A549 (cell line): ENCODE data around the gene KIAA0753. TPM values are rescaled to one million over a fixed set of nuclear protein-coding genes. Genes with fewer than 3 reads are reported as not detected.
A peak's percentile ranks its signal among the peaks of the same experiment; 100 is the strongest.

ENCODE experiments used
- ATAC-seq, 2 experiments: fragments of 200-7000 bp in 1 of 2; fragments of >200 bp in 1 of 2; cut with Nextera tagmentation in 1 of 2; cut with Tn5 transposase in 1 of 2; 3 replicates each; pipeline versions ENCODE4 v1.8.0 to v1.9.1; 2018 to 2020; ENCODE audit warnings: mild to moderate bottlenecking in 1 of 2, moderate library complexity in 1 of 2
- CTCF ChIA-PET: fragments of 300-600 bp; sonication (Branson Sonifier 250); formaldehyde crosslinking; extraction: SDS; loops from one replicate; lab custom pipeline; 2021; ENCODE audit warnings: antibody characterized with exemption, inconsistent platforms; lab: Yijun Ruan, JAX
- POLR2A ChIA-PET: fragments of 350-600 bp; formaldehyde crosslinking; extraction: SDS; loops from one replicate; lab custom pipeline; 2021; ENCODE audit warnings: antibody characterized with exemption, inconsistent platforms; lab: Yijun Ruan, JAX
- DNase-seq, 2 experiments: peaks; one replicate each; pipeline versions ENCODE4 v3.0.0 to v3.0.0-alpha.2; 2011 to 2016; ENCODE audit warnings: low read depth in 1 of 2, low spot score in 1 of 2
- FAIRE-seq: peaks from 2 replicates; lab custom pipeline; 2011; peaks lifted over from hg19 to GRCh38; lab: Jason Lieb, UNC
- H3K27ac ChIP-seq, 2 experiments: fragments of >200 bp; sonication (Bioruptor Twin); formaldehyde crosslinking; 3 replicates each; pipeline ENCODE4 v1.5.1; 2016 to 2017
- H3K4me1 ChIP-seq: fragments of >200 bp; sonication (Bioruptor Twin); formaldehyde crosslinking; 3 replicates; pipeline ENCODE4 v1.6.1; 2016
- H3K4me2 ChIP-seq: fragments of >200 bp; sonication (Bioruptor Twin); formaldehyde crosslinking; 3 replicates; pipeline ENCODE4 v1.6.1; 2016
- H3K4me3 ChIP-seq: fragments of >200 bp; sonication (Bioruptor Twin); formaldehyde crosslinking; 3 replicates; pipeline ENCODE4 v1.5.1; 2016
- H3K9me3 ChIP-seq: fragments of >200 bp; sonication (Bioruptor Twin); formaldehyde crosslinking; 3 replicates; pipeline ENCODE4 v1.6.1; 2016
- ATOH8 ChIP-seq: fragments of 250-450 bp; sonication (Bioruptor Pico); IDR thresholded peaks from 2 replicates; pipeline ENCODE4 v1.5.0; 2020; ENCODE audit warnings: low read depth, mild to moderate bottlenecking, moderate library complexity
- EHMT2 ChIP-seq: fragments of 200-600 bp; sonication (generic); IDR thresholded peaks from 2 replicates; pipeline ENCODE4 v1.6.1; 2016; ENCODE audit warnings: antibody characterized with exemption, low read depth, mild to moderate bottlenecking, moderate library complexity
- FOSB ChIP-seq: fragments of 250-450 bp; sonication (Bioruptor Pico); IDR thresholded peaks from 2 replicates; pipeline ENCODE4 v1.5.0; 2020; ENCODE audit warnings: mild to moderate bottlenecking, moderate library complexity
- FOSL2 ChIP-seq, 2 experiments: fragments of 450-650 bp in 1 of 2; fragments of >200 bp in 1 of 2; sonication (Bioruptor Twin) in 1 of 2; formaldehyde crosslinking; IDR thresholded peaks; 2 replicates each; pipeline versions ENCODE4 v1.5.0 to v1.6.1; 2016 to 2020; ENCODE audit warnings: mild to moderate bottlenecking in 1 of 2, moderate library complexity in 1 of 2
- HOXB13 ChIP-seq: fragments of 250-450 bp; sonication (Bioruptor Pico); IDR thresholded peaks from 2 replicates; pipeline ENCODE4 v1.5.0; 2020; ENCODE audit warnings: low read depth, mild to moderate bottlenecking, moderate library complexity
- KDM5A ChIP-seq: fragments of 200-600 bp; sonication (generic); IDR thresholded peaks from 2 replicates; pipeline ENCODE4 v1.6.1; 2016; ENCODE audit warnings: antibody characterized with exemption, mild to moderate bottlenecking
- MYC ChIP-seq: IDR thresholded peaks from 2 replicates; pipeline ENCODE4 v1.6.1; 2012; ENCODE audit warnings: mild to moderate bottlenecking, inconsistent platforms, low read length, improper control_type of control experiment, borderline replicate concordance
- NPAS2 ChIP-seq: fragments of 250-450 bp; sonication (Bioruptor Pico); IDR thresholded peaks from 2 replicates; pipeline ENCODE4 v1.8.0; 2022; ENCODE audit warnings: mild to moderate bottlenecking, moderate library complexity, borderline replicate concordance
- PBX3 ChIP-seq: IDR thresholded peaks from 2 replicates; pipeline ENCODE4 v1.6.1; 2012
- PHF8 ChIP-seq: fragments of 200-600 bp; sonication (generic); IDR thresholded peaks from 2 replicates; pipeline ENCODE4 v1.6.1; 2016; ENCODE audit warnings: low read depth, mild to moderate bottlenecking, antibody characterized with exemption, moderate library complexity, borderline replicate concordance
- POLR2A ChIP-seq: IDR thresholded peaks from 2 replicates; pipeline ENCODE4 v1.6.1; 2012; ENCODE audit warnings: mild to moderate bottlenecking, low read length
- POLR2AphosphoS2 ChIP-seq: conservative IDR thresholded peaks from 2 replicates; pipeline ENCODE4 v1.6.1; 2012; ENCODE audit warnings: low read length, improper control_type of control experiment, inconsistent platforms
- RAD21 ChIP-seq, 2 experiments: fragments of >200 bp in 1 of 2; sonication (Bioruptor Twin) in 1 of 2; formaldehyde crosslinking in 1 of 2; IDR thresholded peaks in 1 of 2; conservative IDR thresholded peaks in 1 of 2; 2 replicates in 1 of 2; 3 replicates in 1 of 2; pipeline ENCODE4 v1.6.1; 2012 to 2018; ENCODE audit warnings: inconsistent platforms in 1 of 2
- RCOR1 ChIP-seq: fragments of 150-350 bp; IDR thresholded peaks from 2 replicates; pipeline ENCODE4 v1.6.1; 2014; ENCODE audit warnings: antibody characterized with exemption, low read length, low read depth
- RFX5 ChIP-seq: fragments of 450-650 bp; IDR thresholded peaks from 2 replicates; pipeline ENCODE4 v1.7.1; 2014; ENCODE audit warnings: antibody characterized with exemption, mild to moderate bottlenecking, moderate library complexity
- SREBF2 ChIP-seq: fragments of 450-650 bp; IDR thresholded peaks from 2 replicates; pipeline ENCODE4 v1.6.1; 2014; ENCODE audit warnings: mild to moderate bottlenecking, moderate library complexity
- ZSCAN20 ChIP-seq: fragments of 250-450 bp; sonication (Bioruptor Pico); IDR thresholded peaks from 2 replicates; pipeline ENCODE4 v1.8.0; 2022; ENCODE audit warnings: mild to moderate bottlenecking, moderate library complexity
- WGBS: methylation state at CpG from one replicate; pipeline ENCODE4 v1.1.6; 2017; ENCODE audit errors: missing lambda C conversion rate; 5-methylcytosine and 5-hydroxymethylcytosine counted together
- polyA plus RNA-seq, 4 experiments: library from polyadenylated mRNA; depleted of rRNA in 3 of 4; stranded (reverse); fragments of >200 nt; fragmentation: RNase III in 1 of 4; extraction: RNeasy Plus Mini Kit Qiagen cat#74134 plus additional on column Dnase treatment in 1 of 4; gene quantifications; 2 replicates in 3 of 4; 3 replicates in 1 of 4; pipeline ENCODE4 v1.2.3, GENCODE V29; 2011 to 2017
- TF ChIP-seq, protein P1 (sequence below): IDR thresholded peaks from 2 replicates; pipeline ENCODE4 v1.6.1; 2012; ENCODE audit warnings: low read depth, borderline replicate concordance
- TF ChIP-seq, protein P2 (sequence below): fragments of 450-650 bp; IDR thresholded peaks from 2 replicates; pipeline ENCODE4 v1.6.1; 2014; ENCODE audit warnings: antibody characterized with exemption
- TF ChIP-seq, protein P3 (sequence below): fragments of 200-600 bp; sonication (generic); IDR thresholded peaks from 2 replicates; pipeline ENCODE4 v1.6.1; 2016; ENCODE audit warnings: antibody characterized with exemption, mild to moderate bottlenecking, moderate library complexity

KIAA0753 gene
- polyA plus RNA-seq, 2 of the 4 experiments (the other 2 are of a cell fraction): 13.6 to 15.2 TPM

DNA sequence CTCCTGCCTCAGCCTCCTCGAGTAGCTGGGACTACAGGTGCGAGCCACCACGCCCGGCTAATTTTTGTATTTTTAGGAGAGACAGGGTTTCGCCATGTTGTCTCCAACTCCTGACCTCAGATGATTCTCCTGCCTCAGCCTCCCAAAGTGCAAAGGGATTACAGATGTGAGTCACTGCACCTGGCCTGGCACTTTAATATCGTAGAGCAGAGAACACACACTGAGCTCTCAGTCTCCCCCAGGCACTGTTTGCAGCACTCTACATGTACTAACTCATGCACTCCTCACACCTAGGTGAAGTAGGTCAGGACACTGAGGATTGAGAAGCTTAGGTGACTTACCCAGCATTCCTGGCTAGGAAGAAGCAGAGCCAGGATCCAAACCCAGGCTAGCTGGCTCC lies 26.0 kb upstream of the KIAA0753 start:
- ChIA-PET CTCF (interaction anchor here (0.6 to 17.8 kb wide), 78 partner anchors 7 to 575 kb away, joined by 3 to 293 read pairs (median 5); partner anchors contain the start of genes BCL6B, C17orf100, MED31 and RNASEK), POLR2A (interaction anchor here (1.0 kb wide), 1 partner anchor 369 kb away, joined by 3 read pairs; the partner anchor contains the start of gene SLC16A13)
- no peak overlapping the region for H3K4me3 ChIP-seq
- ATAC-seq: peak in 1 of 2 experiments; percentile 15; a peak in 1 of 6 replicates
- 79% methylated on average over 6 of the region's 6 CpGs for WGBS
- no peak for DNase-seq
- no peaks in the 10 kb centered on the region for H3K9me3 ChIP-seq
- TF ChIP-seq MYC (no peak), PHF8 (no peak), RAD21 (conservative IDR thresholded peaks at IDR 0.05 in 1 of 2, IDR thresholded peaks at IDR 0.05 in 1 of 2) (no peak), PBX3 (no peak), ATOH8 (no peak), ZSCAN20 (CRISPR knock-in tag) (no peak), POLR2AphosphoS2 (no peak), POLR2A (no peak), HOXB13 (no peak), RCOR1 (no peak), NPAS2 (CRISPR knock-in tag) (no peak), KDM5A (no peak), RFX5 (no peak), SREBF2 (no peak), FOSL2 (IDR thresholded peaks at IDR 0.05) (no peak), FOSL2 (CRISPR knock-in tag; IDR thresholded peaks at IDR 0.05) (no peak), FOSB (no peak), EHMT2 (no peak)
- TF ChIP-seq, protein P1, sequence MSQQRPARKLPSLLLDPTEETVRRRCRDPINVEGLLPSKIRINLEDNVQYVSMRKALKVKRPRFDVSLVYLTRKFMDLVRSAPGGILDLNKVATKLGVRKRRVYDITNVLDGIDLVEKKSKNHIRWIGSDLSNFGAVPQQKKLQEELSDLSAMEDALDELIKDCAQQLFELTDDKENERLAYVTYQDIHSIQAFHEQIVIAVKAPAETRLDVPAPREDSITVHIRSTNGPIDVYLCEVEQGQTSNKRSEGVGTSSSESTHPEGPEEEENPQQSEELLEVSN: no peak
- TF ChIP-seq, protein P2, sequence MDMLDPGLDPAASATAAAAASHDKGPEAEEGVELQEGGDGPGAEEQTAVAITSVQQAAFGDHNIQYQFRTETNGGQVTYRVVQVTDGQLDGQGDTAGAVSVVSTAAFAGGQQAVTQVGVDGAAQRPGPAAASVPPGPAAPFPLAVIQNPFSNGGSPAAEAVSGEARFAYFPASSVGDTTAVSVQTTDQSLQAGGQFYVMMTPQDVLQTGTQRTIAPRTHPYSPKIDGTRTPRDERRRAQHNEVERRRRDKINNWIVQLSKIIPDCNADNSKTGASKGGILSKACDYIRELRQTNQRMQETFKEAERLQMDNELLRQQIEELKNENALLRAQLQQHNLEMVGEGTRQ: no peak
- TF ChIP-seq, protein P3, sequence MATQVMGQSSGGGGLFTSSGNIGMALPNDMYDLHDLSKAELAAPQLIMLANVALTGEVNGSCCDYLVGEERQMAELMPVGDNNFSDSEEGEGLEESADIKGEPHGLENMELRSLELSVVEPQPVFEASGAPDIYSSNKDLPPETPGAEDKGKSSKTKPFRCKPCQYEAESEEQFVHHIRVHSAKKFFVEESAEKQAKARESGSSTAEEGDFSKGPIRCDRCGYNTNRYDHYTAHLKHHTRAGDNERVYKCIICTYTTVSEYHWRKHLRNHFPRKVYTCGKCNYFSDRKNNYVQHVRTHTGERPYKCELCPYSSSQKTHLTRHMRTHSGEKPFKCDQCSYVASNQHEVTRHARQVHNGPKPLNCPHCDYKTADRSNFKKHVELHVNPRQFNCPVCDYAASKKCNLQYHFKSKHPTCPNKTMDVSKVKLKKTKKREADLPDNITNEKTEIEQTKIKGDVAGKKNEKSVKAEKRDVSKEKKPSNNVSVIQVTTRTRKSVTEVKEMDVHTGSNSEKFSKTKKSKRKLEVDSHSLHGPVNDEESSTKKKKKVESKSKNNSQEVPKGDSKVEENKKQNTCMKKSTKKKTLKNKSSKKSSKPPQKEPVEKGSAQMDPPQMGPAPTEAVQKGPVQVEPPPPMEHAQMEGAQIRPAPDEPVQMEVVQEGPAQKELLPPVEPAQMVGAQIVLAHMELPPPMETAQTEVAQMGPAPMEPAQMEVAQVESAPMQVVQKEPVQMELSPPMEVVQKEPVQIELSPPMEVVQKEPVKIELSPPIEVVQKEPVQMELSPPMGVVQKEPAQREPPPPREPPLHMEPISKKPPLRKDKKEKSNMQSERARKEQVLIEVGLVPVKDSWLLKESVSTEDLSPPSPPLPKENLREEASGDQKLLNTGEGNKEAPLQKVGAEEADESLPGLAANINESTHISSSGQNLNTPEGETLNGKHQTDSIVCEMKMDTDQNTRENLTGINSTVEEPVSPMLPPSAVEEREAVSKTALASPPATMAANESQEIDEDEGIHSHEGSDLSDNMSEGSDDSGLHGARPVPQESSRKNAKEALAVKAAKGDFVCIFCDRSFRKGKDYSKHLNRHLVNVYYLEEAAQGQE: no peak
- H3K4me2 ChIP-seq: no peak overlapping the region
- H3K4me1 ChIP-seq: peaks cover 4% of the 10 kb centered on the region; the same call in 1 of the 3 replicates
- no peak overlapping the region for H3K27ac ChIP-seq
- no peak for FAIRE-seq
